ENCODE measurements around the gene CADM1. TPM values are rescaled to one million over a fixed set of nuclear protein-coding genes. Genes with fewer than 3 reads are reported as not detected.

The CADM1 gene
- total RNA-seq, 1 donor from 2014 or later: 1.7 TPM

DNA sequence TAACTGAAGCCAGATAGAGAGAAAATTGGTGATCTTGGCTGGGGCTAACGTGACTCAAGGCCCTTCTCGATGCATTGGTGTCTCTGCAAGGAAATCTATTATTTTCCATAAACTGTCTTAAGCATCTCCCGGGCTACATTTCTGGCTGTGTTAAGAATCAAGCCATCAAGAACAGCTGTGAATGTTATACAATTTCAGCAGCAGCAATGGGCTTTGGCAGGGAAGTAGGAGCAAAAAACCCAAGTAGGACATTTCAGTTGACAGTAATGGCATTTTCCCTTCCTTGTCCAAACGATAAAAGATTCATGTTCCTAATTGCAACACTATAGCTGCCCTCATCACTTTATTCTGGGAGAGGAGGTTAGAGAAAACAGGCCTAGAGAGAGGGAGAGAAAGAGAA is 335.0 kb downstream of the CADM1 start:
- Mint-ChIP-seq H3K4me3 (ENCODE audit: low read depth) (no peak overlapping the region), H3K4me1 (ENCODE audit: low read depth) (peaks cover 2% of the 10 kb centered on the region), H3K36me3 (ENCODE audit: low read depth) (no peaks in the 10 kb centered on the region), H3K27ac (no peak overlapping the region), H3K27me3 (ENCODE audit: low read depth) (peaks cover 18% of the 10 kb centered on the region), H3K9me3 (no peaks in the 10 kb centered on the region)
- intact Hi-C loops (cut with micrococcal nuclease): no loop called here
- DNase-seq (ENCODE audit: low spot score): no peak

DNA sequence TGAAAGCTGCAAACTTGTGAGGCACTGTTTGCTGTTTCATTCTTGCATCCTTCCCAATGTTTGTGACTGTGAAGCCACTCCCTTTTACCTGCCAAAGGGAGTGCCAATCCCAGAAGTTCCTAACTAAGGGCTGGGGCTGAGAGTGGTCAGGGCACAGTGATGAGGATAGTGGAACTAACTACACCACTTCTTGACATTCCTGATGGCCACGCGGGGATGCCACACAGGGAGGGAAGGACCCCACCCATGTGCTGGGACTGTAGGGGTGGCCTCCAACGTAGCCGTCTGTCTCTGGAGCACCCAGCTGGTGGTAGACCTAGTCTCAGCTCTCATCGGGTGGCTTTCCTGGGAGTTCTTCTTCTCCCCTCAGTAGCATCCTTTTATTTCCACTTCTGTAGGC is 335.5 kb downstream of the CADM1 start:
- Mint-ChIP-seq H3K36me3 (ENCODE audit: low read depth) (no peaks in the 10 kb centered on the region), H3K27ac (no peak overlapping the region), H3K9me3 (no peaks in the 10 kb centered on the region), H3K4me1 (ENCODE audit: low read depth) (peaks cover 2% of the 10 kb centered on the region), H3K4me3 (ENCODE audit: low read depth) (no peak overlapping the region), H3K27me3 (ENCODE audit: low read depth) (peaks cover 18% of the 10 kb centered on the region)
- DNase-seq (ENCODE audit: low spot score): no peak
- intact Hi-C loops (cut with micrococcal nuclease): no loop called here

DNA sequence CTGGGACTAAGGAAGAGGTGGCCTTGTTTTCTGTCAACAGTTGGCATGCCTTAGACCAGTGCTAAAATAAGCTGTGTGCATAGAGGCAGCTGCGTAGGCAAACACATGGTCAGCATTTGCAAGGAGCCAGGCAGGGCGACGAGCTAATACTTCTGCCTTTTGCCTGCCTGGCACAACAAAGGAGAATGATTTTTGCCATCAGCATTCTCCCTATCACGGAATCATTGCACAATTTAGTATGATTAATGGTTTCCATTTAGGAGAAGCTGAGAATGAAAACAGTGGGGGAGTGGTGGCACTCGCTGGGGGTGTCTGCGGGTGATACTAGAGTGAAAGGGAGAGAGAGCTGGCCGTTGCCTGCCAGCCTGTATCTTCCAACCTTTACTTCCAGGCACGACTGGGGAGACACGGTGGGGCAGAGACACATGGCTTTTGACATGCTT is 336.0 kb downstream of the CADM1 start:
- no peaks in the 10 kb centered on the region for H3K36me3 Mint-ChIP-seq (ENCODE audit: low read depth)
- intact Hi-C loops (cut with micrococcal nuclease): no loop called here
- DNase-seq (ENCODE audit: low spot score): no peak
- peaks cover 2% of the 10 kb centered on the region for H3K4me1 Mint-ChIP-seq (ENCODE audit: low read depth)
- H3K27me3 Mint-ChIP-seq (ENCODE audit: low read depth): peaks cover 18% of the 10 kb centered on the region
- no peak overlapping the region for H3K27ac Mint-ChIP-seq
- H3K4me3 Mint-ChIP-seq (ENCODE audit: low read depth): no peak overlapping the region
- no peaks in the 10 kb centered on the region for H3K9me3 Mint-ChIP-seq

DNA sequence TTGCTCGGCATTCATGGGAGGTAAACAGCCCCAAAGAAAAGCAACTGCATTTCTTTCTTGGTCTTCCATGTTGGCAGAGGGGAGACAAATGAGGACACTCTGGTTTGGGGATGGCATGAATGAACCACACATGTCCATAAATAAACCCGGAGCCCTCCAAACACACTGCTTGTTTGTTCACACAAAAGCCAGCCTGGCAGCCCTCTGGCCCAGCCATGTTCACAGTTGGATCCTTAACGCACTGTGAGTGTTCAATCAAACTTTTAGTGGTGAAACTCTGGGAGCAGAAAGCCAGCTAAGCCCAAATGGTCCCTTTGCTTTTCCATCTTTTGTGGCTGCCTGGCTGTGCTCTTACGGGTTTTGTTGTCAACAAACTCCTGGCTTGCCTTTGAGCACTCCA is 336.8 kb downstream of the CADM1 start:
- no peak overlapping the region for H3K27ac Mint-ChIP-seq
- no peak overlapping the region for H3K4me3 Mint-ChIP-seq (ENCODE audit: low read depth)
- H3K27me3 Mint-ChIP-seq (ENCODE audit: low read depth): peaks cover 18% of the 10 kb centered on the region
- intact Hi-C loops (cut with micrococcal nuclease): no loop called here
- H3K36me3 Mint-ChIP-seq (ENCODE audit: low read depth): no peaks in the 10 kb centered on the region
- peaks cover 2% of the 10 kb centered on the region for H3K4me1 Mint-ChIP-seq (ENCODE audit: low read depth)
- H3K9me3 Mint-ChIP-seq: no peaks in the 10 kb centered on the region
- no peak for DNase-seq (ENCODE audit: low spot score)

DNA sequence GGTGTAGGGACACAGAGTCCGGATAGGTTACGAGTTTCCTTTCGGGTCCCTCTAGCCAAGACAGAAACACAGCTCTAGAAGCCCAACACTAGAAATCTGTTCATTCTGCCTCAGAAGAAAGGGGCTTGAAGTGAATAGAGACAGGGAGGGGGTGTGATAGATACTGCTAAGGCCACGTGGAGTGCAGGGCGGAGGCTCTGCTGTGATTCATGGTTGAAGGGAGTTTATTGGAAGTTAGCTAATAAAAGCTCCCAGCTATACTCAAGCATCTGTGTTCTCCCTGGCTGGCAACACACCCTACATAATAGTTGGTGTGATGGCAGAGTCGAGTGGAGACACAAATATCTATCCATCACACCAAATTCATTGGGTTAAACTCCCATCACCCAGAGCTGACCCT is 337.4 kb downstream of the CADM1 start:
- H3K4me1 Mint-ChIP-seq (ENCODE audit: low read depth): peaks cover 2% of the 10 kb centered on the region
- H3K27me3 Mint-ChIP-seq (ENCODE audit: low read depth): peaks cover 18% of the 10 kb centered on the region
- DNase-seq (ENCODE audit: low spot score): no peak
- intact Hi-C loops (cut with micrococcal nuclease): no loop called here
- H3K36me3 Mint-ChIP-seq (ENCODE audit: low read depth): no peaks in the 10 kb centered on the region
- no peak overlapping the region for H3K27ac Mint-ChIP-seq
- H3K4me3 Mint-ChIP-seq (ENCODE audit: low read depth): no peak overlapping the region
- no peaks in the 10 kb centered on the region for H3K9me3 Mint-ChIP-seq

DNA sequence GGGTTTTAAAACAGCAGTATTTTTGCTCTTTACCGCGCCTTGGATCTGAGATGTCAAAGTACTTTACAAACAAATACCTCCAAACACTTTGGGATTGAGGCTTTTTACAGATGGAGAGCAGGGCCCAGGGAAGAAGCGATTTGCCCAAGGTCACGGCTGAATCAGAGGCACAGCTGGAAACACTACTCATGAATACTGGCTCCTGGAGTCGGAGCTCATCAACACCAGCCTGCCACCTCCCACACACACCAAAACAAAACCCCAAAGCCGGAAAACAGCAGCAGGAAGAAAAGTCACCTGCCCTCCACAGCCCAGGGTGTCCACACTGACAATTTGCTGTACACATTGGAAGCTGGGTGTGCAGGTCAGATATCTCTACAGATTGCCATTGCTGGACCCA is 339.4 kb downstream of the CADM1 start:
- DNase-seq (ENCODE audit: low spot score): no peak
- Mint-ChIP-seq H3K9me3 (no peaks in the 10 kb centered on the region), H3K36me3 (ENCODE audit: low read depth) (no peaks in the 10 kb centered on the region), H3K4me1 (ENCODE audit: low read depth) (peaks cover 2% of the 10 kb centered on the region), H3K27me3 (ENCODE audit: low read depth) (peaks cover 18% of the 10 kb centered on the region), H3K27ac (no peak overlapping the region), H3K4me3 (ENCODE audit: low read depth) (no peak overlapping the region)
- intact Hi-C loops (cut with micrococcal nuclease): no loop called here

DNA sequence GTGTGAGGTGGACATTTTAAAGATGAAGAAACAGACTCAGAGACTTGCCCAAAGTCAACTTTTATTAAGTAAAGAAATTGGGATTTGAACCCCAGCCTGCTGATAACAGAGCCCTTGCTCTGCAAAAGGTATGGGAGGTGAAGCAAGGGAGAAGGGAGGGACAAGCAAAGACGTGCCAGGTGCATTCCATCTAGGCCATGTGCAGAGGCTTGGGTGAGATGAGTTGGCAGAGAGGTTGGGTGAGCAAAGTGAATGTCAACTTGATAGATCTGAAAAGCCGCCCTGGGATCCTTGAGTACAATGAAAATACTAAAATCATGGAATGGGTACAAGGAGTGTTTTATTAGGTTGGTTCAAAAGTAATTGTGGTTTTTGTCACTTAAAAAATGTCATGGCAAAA is 341.3 kb downstream of the CADM1 start:
- H3K9me3 Mint-ChIP-seq: no peaks in the 10 kb centered on the region
- no peak for DNase-seq (ENCODE audit: low spot score)
- no peak overlapping the region for H3K27ac Mint-ChIP-seq
- H3K36me3 Mint-ChIP-seq (ENCODE audit: low read depth): no peaks in the 10 kb centered on the region
- intact Hi-C loops (cut with micrococcal nuclease): no loop called here
- H3K4me3 Mint-ChIP-seq (ENCODE audit: low read depth): no peak overlapping the region
- peaks cover 2% of the 10 kb centered on the region for H3K4me1 Mint-ChIP-seq (ENCODE audit: low read depth)
- peaks cover 10% of the 10 kb centered on the region for H3K27me3 Mint-ChIP-seq (ENCODE audit: low read depth)

DNA sequence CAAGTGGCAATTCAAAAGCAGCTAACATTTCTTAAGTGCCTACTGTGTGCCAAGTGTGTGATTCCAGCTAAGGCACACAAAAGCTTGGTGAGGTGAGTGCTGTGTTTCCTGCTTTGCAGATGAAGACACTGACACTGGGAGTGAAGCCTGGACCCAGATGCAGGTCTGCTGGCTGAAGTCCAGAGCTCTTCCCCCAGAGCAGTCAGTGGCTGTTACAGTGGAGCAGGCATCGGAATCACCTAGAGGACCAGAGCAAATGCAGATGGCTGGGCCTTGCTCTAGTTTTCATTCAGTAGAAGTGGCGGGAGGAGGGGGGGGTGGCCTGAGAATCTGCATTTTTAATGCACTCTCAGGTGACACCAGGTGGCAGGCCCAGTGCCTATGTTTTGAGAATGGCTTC is 342.3 kb downstream of the CADM1 start:
- peaks cover 2% of the 10 kb centered on the region for H3K4me1 Mint-ChIP-seq (ENCODE audit: low read depth)
- DNase-seq (ENCODE audit: low spot score): no peak
- intact Hi-C loops (cut with micrococcal nuclease): no loop called here
- H3K27ac Mint-ChIP-seq: no peak overlapping the region
- H3K36me3 Mint-ChIP-seq (ENCODE audit: low read depth): no peaks in the 10 kb centered on the region
- peaks cover 10% of the 10 kb centered on the region for H3K27me3 Mint-ChIP-seq (ENCODE audit: low read depth)
- H3K9me3 Mint-ChIP-seq: no peaks in the 10 kb centered on the region
- no peak overlapping the region for H3K4me3 Mint-ChIP-seq (ENCODE audit: low read depth)

DNA sequence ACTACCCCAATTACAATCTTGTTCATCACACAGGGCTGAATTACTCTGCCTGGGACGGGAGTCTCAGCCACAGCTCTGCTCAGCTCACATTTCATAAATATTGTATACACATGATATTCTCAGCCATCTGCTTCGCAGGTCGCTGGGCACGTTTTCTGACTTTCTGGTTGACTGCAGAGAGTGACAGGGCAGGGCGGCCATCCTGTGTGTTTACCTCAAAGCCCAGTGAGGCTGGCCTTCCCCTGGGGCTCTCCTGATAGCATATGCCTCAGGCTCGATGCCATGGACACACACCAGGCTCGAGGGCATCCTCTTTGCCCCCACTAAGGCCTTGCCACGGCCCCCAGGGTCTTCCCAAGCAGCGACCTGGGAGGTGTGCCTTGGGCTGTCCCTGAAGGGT is 345.0 kb downstream of the CADM1 start:
- intact Hi-C loops (cut with micrococcal nuclease): no loop called here
- no peaks in the 10 kb centered on the region for H3K4me1 Mint-ChIP-seq (ENCODE audit: low read depth)
- DNase-seq (ENCODE audit: low spot score): no peak
- H3K36me3 Mint-ChIP-seq (ENCODE audit: low read depth): no peaks in the 10 kb centered on the region
- no peak overlapping the region for H3K27ac Mint-ChIP-seq
- no peaks in the 10 kb centered on the region for H3K9me3 Mint-ChIP-seq
- no peak overlapping the region for H3K4me3 Mint-ChIP-seq (ENCODE audit: low read depth)
- H3K27me3 Mint-ChIP-seq (ENCODE audit: low read depth): no peaks in the 10 kb centered on the region

DNA sequence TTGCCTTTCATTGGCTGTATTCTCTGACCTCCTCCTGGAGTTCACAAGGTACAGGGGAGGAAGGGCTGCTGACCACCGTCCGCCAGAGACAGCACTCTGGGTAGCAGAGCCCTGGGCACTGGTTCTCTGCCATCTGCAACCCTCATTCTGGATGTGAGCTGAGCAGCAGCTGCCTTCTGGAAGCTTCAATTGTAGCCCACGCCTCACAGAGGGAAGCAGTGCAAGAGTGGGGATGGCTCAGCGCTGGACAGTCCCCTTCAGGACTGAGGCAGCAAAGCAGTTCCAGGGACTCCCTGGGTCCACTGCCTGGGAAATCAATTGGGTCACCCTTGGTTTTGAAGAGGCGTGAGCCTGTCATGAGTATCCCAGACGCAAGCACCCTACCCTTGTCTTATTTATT is 346.2 kb downstream of the CADM1 start:
- Mint-ChIP-seq H3K4me1 (ENCODE audit: low read depth) (peaks cover 3% of the 10 kb centered on the region), H3K27me3 (ENCODE audit: low read depth) (no peaks in the 10 kb centered on the region), H3K4me3 (ENCODE audit: low read depth) (no peak overlapping the region), H3K36me3 (ENCODE audit: low read depth) (no peaks in the 10 kb centered on the region), H3K9me3 (no peaks in the 10 kb centered on the region), H3K27ac (no peak overlapping the region)
- DNase-seq (ENCODE audit: low spot score): no peak
- intact Hi-C loops (cut with micrococcal nuclease): no loop called here

DNA sequence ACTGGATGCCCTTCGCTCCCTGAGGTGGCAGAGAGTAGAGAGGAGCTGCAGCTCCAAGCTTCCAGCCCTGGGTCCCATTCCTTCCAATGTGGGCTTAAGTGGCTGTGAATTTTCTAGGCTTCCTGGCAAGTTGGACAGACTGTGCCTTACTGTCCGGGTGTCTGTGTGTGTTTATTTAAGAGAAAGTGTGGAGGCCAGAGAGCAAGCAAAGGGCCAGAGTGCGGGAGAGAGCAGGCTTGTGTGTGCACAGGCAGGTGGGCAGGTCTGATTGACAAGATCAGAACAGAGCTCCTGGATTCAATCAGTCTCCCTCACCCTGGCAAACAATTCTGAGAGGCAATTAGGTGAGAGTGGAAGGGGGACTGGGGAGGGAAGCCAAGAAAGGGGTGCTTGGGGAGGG is 347.0 kb downstream of the CADM1 start:
- Mint-ChIP-seq H3K9me3 (no peaks in the 10 kb centered on the region), H3K4me1 (ENCODE audit: low read depth) (peaks cover 4% of the 10 kb centered on the region), H3K27ac (no peak overlapping the region), H3K4me3 (ENCODE audit: low read depth) (no peak overlapping the region), H3K27me3 (ENCODE audit: low read depth) (no peaks in the 10 kb centered on the region), H3K36me3 (ENCODE audit: low read depth) (no peaks in the 10 kb centered on the region)
- intact Hi-C loops (cut with micrococcal nuclease): no loop called here
- DNase-seq (ENCODE audit: low spot score): no peak

DNA sequence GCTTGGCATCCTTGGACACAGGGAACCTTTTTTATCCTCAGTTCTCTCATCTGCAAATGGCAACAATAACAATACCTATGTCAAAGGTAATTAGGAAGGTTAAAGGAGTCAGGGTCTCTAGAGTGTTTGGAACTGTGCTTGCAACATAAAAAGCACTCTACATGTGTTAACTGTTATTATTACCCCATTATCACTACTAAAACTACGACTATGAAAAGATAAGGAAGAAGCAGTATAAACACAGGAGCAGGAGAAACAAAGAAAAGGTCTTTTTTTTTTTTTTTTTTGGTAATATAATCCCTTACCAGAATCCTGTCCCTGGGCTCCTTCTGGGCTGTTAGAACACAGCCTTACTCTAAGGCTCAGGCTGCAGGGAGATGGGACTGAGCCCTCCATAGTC is 348.2 kb downstream of the CADM1 start:
- H3K27me3 Mint-ChIP-seq (ENCODE audit: low read depth): no peaks in the 10 kb centered on the region
- peaks cover 4% of the 10 kb centered on the region for H3K4me1 Mint-ChIP-seq (ENCODE audit: low read depth)
- DNase-seq (ENCODE audit: low spot score): no peak
- intact Hi-C loops (cut with micrococcal nuclease): no loop called here
- H3K9me3 Mint-ChIP-seq: no peaks in the 10 kb centered on the region
- no peak overlapping the region for H3K4me3 Mint-ChIP-seq (ENCODE audit: low read depth)
- H3K27ac Mint-ChIP-seq: no peak overlapping the region
- H3K36me3 Mint-ChIP-seq (ENCODE audit: low read depth): no peaks in the 10 kb centered on the region

DNA sequence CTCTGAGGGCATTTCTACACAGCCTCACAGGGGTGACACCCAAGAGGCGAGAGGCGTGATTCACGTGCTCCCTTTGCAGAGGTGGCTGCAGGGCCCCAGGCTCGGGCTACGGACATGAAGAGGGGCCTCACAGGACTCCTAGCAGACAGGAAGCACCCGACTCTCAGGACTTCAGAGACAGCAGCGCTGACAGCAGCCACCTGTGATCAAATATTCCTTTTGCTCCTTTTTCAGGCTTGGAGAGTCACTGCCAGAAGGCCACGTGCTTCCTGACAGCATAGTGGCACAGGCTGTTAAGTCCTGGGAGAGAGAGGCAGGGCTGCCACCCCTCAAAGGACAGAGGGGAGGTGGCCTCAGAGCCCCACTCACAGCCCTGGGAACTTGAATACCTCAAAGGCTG is 348.9 kb downstream of the CADM1 start:
- intact Hi-C loops (cut with micrococcal nuclease): no loop called here
- H3K27ac Mint-ChIP-seq: no peak overlapping the region
- no peaks in the 10 kb centered on the region for H3K9me3 Mint-ChIP-seq
- H3K27me3 Mint-ChIP-seq (ENCODE audit: low read depth): no peaks in the 10 kb centered on the region
- H3K4me1 Mint-ChIP-seq (ENCODE audit: low read depth): peaks cover 4% of the 10 kb centered on the region
- DNase-seq (ENCODE audit: low spot score): no peak
- no peak overlapping the region for H3K4me3 Mint-ChIP-seq (ENCODE audit: low read depth)
- no peaks in the 10 kb centered on the region for H3K36me3 Mint-ChIP-seq (ENCODE audit: low read depth)

DNA sequence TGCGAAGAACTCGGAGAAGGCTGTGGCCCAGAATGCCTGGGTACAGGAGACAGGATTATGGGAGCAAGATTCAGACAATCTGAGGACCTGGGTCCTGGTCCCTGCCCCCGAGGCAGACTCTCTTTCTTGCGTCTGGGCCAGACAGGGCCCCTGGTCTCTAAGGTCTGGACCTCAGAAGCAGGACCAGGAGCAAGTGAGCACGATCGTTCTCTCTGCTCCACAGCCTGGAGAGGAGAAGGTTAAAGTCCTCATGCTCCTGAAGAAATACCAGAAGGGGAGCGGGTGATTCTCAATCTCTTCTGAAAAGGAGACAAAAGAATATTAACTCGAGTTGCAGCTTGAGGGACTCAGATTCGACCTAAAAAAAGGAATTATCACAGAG is 349.9 kb downstream of the CADM1 start:
- H3K4me3 Mint-ChIP-seq (ENCODE audit: low read depth): no peak overlapping the region
- no peaks in the 10 kb centered on the region for H3K9me3 Mint-ChIP-seq
- H3K36me3 Mint-ChIP-seq (ENCODE audit: low read depth): no peaks in the 10 kb centered on the region
- peaks cover 4% of the 10 kb centered on the region for H3K4me1 Mint-ChIP-seq (ENCODE audit: low read depth)
- no peaks in the 10 kb centered on the region for H3K27me3 Mint-ChIP-seq (ENCODE audit: low read depth)
- no peak overlapping the region for H3K27ac Mint-ChIP-seq
- intact Hi-C loops (cut with micrococcal nuclease): no loop called here
- DNase-seq (ENCODE audit: low spot score): no peak

Measured in activated T-helper 2 cell treated with anti-CD3 and anti-CD28 coated beads, Interferon-gamma antibody, Interleukin-2, Interleukin-4, amounts not matched to agents 10 μg/mL and 5 μg/mL and 100 μg/mL, durations not matched to agents 14 hours and 24 hours and 36 hours (primary cell).